ENCODE results near the gene KNDC1.
"Not testable (repeated sequence)": the region's sequence is repeated elsewhere in the genome, so short reads cannot be mapped to it uniquely, and the experiment has no call there.

The KNDC1 gene

DNA sequence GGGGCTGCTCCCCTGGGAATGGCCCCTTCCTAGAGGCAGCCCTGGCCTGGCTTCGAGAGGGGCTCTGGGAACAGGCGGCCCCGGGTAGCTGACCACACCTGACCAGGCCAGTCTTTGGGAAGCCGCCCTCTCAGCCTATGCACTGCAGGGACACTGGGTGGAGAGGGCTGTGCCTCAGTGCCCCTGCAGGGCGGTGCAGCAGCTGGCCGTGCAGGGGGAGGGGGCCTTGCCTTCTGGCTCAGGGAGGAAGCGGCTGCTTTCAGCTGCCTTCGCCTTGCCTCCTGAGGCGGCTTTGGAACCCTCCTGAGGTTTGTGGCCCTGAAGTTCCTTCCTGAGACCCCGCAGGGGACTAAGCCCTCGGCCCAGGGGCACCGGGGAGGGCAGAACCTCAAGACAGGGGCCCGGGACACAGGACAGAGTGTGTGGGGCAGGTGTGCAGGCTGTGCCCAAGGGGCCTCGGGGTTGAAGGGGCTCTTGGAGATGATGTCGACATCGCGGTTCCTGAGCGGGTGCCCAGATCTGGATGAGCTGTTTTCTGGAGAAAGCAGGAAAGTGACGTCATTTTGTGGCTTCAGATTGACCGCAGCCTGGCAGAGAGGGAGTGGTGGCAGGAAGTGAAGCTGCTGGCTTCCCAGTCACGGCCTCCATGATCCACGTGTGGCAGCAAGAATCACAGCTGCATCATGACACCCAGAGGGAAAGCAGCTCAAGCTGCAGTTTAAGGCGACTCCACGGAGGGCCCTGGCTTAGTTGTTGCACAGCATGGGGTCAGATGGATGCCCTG, 99.0 kb downstream of the KNDC1 start:
- peak; percentile 91 to 92 for DNase-seq (ENCODE audit: low read depth in 2 of 2)

DNA sequence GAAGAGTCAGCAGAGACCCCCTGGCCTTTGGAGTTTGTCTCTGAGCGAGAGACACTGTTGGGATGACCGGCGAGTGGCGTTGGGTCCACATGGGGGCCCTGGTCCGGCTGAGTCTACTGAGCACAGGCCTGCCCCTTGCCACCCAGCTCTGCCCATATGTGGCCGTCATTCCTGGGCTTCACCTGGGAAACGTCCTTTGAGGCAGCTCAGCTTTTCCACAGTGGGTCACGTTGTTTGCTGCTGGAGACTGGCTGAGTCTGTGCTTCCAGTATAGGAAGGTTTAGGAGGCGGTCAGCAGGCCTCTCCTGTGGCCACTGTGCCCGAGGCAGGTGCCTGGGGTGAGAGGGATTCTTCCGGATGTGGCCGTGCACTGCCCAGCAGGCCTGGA, 99.6 kb downstream of the KNDC1 start:
- DNase-seq (ENCODE audit: low read depth in 2 of 2), result no peak

DNA sequence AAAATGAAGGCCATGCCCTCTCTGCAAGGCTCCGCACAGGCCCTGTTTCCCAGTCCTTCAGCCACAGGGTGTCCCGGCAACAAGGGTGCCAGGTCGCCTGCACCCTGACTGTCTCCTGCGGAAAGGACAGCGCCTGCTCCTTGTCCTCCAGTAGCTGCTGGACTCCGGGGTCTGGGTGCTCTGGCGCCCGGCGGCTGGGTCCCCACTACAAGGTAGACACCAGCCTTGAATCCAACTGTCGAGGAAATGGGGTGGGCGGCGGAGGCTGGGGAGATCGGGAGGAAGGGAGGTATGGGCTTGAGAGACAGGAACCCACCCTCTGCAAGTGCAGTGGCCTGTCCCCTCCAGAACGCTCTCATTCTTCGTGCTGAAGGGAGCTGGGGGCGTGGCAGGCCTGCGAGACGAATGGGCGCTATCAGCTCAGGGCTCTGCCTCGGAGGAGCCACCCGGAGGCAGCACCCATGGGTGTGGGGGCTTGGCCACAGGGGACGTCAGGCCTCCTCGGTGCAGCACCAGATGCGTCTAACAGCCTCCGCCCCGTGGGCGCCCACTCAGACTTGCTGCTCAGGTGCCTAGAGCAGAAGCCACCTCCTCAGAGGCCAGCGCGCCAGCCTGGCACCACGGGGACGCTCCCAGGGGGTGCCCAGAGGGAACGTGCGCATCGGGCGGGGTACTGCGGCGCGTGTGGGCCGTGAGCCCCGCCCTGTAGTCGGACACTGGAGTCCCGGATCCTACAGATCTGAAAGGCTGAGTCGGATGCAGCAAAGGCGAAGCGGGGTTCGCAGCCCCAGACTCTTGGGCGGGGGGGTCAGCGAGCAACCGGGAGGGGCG, 101.1 kb downstream of the KNDC1 start:
- DNase-seq (ENCODE audit: low read depth in 2 of 2), result no peak

DNA sequence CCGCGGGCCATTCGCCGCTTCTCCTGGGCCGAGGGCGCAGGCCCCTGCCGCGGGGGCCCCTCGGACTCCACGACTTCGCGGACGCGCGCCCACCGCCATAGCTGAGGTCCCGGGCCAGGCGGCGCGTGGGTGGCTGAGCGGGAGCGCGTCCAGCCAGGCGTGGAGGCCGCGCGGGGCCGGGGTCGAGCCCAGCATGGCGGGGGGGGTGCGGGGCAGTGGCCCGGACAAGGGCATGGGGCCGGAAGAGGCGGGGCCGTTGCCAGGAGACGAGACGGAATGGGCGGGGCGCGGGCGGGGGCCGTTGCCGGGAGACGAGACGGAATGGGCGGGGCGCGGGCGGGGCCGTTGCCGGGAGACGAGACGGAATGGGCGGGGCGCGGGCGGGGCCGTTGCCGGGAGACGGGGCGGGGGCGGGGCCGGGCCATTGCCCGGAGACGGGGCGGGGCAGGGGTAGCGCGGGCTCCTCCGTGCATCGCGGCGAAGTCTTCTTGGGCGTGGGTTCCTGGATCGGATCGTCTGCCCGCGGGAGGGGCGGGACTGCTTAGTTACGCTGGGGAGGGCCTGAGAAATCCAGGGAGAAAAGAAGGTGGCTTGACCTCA, 101.8 kb downstream of the KNDC1 start:
- DNase-seq (ENCODE audit: low read depth in 2 of 2), result peak; percentile 13 to 36

DNA sequence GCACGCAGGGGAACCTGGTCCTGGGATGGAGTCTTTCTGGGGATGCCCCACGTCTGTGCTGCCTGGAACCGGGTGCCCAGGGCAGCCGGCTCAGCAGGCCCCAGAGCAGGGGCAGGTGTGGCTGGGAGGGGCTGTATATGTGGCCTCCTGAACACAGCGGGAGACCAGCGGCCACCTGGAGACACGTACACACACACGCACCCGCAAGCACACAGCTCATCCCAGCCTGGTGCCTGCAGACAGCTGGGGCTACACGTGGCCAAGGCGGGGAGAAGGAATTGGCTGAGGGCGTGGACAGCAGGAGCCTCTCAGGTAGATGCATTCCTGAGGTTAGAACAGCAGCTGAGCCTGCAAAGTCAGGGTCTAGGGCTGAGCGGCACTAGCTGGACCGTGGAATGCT, 102.7 kb downstream of the KNDC1 start:
- no peak for DNase-seq (ENCODE audit: low read depth in 2 of 2)

DNA sequence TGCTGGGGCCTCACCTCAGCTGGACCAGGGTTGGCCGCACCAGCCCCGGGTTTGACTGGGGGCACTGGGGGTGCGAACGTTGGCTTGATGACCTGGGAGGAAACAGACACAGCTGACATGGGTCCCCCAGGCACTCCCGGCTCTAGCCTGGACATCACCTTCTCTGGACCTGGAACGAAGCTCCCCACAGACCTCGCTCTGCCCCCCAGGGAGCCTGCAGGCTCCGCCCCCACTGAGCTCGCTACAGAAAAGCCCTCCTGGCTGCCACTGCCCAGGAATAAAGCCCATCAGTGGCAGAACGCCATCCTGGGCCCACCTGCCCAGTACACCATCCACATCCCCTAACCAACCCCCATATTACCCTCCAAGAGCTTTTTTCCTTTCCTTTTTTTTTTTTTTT, 103.7 kb downstream of the KNDC1 start:
- no peak for DNase-seq (ENCODE audit: low read depth in 2 of 2)

DNA sequence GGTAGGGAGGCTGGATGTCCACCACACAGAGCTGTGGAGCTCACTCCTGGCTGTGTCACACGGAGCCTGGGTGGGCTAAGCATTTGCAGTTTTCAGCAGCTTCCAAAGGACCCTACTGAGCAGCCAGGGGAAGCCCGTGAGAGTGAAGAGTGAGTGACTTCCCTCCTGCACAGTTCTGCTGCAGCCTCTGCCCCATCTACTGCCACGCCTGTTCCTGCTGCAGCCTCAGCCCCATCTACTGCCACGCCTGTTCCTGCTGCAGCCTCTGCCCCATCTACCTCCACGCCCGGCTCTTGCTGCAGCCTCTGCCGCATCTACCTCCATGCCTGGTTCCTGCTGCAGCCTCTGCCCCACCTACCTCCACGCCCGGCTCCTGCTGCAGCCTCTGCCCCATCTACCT, 104.4 kb downstream of the KNDC1 start:
- DNase-seq (ENCODE audit: low read depth in 2 of 2), result no peak

DNA sequence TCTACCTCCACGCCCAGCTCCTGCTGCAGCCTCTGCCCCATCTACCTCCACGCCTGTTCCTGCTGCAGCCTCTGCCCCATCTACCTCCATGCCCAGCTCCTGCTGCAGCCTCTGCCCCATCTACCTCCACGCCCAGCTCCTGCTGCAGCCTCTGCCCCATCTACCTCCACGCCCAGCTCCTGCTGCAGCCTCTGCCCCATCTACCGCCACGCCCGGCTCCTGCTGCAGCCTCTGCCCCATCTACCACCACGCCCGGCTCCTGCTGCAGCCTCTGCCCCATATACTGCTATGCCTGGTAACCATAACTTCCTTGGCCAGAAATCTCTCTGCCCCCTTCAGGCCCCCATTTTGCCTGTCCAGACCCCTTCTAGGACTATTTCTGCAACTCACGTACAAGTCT, 105.0 kb downstream of the KNDC1 start:
- DNase-seq (ENCODE audit: low read depth in 2 of 2), result not testable (repeated sequence)

DNA sequence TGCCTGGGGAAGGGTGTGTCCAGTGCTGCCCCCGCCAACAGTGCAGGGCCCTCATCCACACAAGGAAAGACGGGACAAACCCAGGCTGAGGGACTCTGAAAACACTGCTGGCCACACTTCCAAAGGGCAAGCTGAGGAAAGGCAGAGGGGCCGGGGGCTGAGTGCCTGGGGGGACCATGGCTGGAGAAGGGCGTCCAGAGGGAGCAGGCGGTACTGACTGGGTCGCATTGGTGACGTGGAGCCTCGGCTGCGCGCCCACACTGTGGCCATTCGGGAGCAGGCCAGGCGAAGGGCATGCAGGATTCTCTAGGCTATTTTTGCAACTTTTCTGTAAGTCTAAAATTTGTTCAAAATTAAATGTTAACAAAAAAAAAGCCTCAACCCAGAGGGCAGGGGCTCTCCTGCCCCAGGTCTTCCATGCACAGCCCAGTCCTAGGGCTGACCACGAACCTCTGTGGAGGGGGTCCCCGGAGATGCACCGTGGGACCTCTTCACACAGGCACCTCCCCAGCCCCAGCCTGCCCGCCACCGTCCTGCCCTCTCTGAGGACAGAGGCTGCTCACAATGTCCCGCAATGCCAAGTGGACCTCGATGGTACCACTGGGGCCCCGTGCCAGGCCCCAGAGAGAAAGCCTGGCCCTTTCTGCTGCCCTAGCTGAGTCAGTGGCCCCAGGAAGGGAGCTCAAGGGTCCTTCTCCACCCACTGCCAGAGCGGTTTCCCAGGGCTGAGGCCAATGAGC, 106.2 kb downstream of the KNDC1 start:
- DNase-seq (ENCODE audit: low read depth in 2 of 2), result no peak

DNA sequence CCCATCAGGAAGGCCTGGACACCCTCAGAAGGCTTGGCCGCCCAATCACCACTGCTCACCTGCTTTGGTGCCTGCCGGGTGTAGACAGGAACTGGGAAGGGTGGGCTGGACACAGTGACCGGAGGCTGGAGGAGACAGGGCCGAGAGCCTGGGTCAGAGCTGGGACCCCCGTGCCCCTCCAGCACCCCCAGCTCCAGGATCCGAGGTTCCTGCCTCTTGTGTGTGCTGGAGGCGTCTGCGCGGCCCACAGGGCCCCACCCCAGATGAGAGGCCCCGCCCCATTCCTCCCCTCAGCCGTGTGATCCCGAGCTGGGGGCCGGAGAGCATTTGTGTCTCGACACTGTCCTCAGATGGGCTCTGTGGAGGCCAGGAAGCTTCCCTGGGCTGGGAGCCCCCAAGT, 107.3 kb downstream of the KNDC1 start:
- no peak for DNase-seq (ENCODE audit: low read depth in 2 of 2)

DNA sequence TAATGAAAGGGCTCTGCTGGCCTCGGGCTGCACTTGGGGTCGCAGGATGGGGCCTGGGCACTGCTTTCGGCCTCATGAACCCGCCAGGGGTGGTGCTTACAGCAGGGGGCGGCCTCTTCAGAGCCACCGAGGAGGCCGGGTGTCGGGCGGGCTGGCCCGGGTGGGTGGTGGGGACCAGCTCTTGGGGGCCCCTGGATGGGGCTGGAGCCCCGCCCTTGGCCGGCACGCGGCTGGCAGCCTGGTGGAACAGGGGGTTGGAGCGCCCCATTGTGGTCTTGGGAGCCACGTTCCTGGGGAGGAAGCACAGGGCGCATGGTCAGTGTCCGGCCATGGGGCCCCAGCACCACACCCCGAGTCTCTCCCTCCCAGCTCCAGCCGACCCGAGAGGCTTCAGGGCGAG, 107.8 kb downstream of the KNDC1 start:
- DNase-seq (ENCODE audit: low read depth in 2 of 2), result no peak

DNA sequence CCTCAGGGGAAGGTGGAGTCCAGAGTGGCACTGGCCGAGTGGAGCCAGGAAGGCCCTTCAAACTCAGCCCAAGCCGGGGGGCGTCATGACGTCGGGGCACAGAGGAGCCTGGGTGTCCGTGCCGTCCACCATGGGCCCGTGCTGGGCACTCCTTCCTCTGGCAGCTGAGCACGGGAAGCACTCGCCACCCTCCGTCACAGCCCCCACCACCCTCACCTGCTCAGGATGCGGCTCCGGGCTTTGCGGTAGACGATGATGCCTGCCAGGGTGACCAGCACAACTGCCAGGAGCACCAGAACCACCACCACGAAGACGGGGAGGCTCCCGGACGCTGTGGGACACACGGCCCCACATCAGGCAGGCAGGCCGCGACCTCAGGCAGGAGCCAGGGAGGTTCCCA, 108.5 kb downstream of the KNDC1 start:
- DNase-seq (ENCODE audit: low read depth in 2 of 2), result no peak

DNA sequence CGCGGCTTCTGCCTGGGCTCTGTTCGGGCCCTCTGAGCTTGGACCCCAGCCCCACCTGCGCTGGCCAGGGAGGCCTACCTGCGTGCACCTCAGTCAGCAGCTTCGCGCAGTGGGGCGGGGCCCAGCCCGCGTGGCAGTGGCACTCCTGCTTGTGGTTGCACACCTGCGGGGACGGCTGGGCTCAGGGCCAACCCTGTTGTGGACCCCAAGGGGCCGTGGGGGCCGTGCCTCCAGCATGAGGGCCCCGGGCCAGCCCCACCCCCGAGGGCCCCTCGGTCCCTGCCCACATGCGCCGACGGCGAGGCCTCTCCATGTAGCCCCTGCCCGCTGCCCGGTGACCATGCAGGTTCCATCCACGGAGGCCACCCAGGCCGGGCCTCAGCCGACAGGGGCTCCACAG, 109.3 kb downstream of the KNDC1 start:
- no peak for DNase-seq (ENCODE audit: low read depth in 2 of 2)

DNA sequence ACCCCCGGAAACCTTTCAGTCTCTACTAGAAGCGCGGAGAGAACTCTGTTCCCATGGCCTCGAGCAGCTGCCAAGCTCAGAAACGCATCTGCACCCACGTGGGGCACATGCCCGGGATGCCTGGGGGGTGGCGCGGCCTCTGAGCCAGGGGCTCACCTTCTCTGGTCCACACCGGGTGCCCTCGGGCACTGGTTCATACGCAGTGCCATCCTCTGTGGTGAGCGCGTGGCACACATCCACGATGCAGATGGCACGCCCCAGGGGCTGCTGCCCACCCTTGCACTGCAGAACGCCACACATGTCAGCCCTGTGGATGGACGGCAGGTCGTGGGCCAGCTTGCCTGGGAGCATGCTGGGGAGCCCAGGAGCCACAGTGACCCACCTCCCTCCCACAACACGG, 110.2 kb downstream of the KNDC1 start:
- DNase-seq (ENCODE audit: low read depth in 2 of 2), result no peak

DNA sequence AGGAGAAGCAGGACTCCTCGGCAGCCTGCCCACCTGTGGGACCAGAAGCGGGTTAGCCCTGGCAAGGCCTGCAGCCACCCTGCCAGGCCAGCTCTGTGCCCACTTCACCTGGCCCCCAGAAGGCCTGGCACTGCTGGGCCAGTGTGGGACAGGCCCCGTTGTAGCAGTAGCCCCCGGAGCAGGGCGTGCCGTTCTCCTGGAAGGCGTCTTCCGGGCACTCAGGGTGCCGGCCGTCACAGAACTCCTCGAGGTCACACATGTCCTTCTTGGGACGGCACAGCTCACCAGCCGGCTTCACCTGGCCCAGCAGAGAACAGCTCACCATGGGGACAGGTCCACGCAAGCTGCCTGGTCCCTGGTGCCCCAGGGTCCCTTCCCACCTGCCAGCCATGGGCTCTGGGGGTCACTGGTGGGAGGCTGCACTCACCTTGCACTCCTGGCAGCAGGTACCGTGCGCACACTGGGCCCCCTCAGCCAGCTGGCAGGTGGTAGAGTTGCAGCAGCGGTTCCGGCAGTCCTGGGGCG, 110.8 kb downstream of the KNDC1 start:
- DNase-seq (ENCODE audit: low read depth in 2 of 2), result no peak

DNA sequence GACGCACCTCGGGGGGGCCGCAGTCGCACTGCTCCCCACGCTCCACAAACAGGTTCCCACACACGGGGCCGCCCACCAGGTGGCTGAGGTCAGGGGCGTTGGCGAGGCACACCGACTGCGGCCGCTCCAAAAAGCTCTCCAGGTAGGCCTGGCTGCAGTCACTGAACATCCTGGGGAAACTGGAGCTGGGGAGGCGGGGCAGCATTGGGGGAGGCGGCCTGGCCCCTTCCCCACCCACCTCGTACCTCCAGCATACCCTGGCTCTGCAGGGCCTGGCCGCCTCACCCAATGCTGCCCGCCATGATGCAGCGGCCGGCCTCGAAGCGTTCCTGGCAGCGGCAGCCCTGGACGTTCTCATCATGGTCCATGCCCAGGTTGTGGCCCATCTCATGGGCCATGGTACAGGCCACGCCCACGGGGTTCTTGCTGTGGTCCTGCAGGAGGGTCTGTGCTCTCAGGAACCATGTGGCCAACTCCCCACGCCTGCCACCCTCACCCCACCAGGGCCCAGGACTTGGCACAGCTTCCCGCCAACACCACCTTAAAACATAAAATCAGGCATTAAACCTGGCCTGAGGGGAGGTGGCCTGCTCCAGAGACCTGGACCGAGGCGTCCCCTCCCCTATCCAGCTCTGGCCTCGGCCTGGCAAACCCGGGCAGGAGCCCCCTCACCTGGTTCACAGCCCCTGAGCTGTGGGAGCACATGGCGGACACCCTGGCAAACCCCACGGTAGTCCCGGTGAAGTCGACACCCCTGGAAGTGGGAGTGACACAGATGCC, 111.7 kb downstream of the KNDC1 start:
- no peak for DNase-seq (ENCODE audit: low read depth in 2 of 2)

DNA sequence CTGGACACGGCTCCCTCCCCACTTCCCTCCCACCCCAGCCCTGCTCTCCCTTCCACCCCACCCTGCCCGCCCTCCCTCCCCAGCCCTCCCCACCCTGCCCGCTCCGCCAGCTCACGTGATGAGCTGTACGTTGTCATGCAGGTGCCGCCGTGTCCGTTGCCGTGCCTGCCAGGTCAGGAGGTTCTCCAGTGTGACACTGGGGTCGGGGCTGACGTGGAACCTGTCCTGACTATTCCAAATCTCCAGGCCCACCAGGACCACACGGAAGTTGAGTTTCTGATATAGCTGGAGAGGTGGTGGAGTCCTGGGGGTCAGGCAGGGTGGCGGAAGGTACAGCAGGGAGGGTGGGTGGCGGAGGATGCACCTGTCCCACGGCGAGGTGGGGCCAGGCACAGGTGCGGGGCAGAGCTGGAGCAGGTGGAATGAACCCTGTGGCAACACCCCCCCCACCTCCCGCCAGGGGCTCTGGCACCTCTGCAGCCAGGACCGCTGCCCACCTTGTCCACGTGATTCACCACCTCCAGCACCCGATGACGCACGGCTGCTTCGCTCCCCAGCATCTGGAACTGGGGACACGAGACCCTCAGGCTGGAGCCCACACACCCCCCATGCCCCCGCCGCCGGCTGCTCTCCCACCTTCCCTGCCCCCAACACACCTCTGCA, 112.4 kb downstream of the KNDC1 start:
- DNase-seq (ENCODE audit: low read depth in 2 of 2), result no peak

DNA sequence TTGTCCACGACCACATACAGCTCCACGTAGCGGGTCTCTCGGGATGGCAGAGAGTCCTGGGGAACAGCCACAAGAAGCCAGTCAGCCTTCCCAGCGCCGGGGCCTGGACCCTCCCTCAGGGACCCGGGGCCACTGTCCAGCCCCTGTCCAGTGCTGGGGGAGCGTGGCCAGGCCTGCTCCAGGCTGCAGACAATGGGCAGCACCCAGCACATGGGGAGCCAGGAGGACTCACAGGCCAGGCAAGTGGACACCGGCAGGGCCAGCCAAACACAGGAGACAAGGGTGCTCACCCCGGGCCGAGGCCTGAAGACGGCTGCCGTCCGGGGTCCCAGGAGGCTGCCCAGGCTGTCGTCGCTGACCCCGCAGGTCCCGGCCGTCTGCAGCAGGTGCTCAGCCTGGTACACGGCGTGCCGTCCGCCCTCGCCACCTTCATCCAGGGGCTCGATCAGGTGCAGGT, 113.0 kb downstream of the KNDC1 start:
- no peak for DNase-seq (ENCODE audit: low read depth in 2 of 2)

DNA sequence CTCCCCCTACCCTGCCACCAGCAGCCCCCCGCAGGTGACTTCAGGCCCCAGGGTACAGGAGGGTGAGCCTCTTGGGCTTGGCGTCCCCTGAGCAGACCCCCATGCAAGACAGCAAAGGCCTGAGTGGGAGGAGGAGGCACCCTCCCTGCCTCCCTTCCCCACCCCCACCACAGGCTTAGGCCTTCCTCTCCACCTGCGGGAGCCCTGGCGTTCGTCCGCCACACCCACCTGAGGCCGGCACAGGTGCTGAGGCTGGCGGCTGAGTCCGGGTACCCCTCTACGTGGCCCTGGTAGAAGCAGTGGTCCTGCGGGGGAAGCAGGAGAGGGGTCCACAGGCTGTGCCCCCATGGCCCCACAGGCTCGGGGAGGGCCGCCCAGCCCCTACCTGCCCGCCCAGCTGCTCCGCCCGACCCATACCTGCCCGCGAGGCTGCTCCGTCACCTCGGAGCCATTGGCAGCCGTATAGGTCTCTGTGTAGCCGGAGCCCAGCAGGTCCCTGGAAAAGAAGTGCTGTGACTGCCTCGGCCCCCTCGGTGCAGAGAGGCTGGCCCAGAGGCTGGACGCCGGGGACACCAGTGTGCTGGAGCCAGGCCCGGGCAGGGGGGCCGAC, 113.6 kb downstream of the KNDC1 start:
- no peak for DNase-seq (ENCODE audit: low read depth in 2 of 2)

Data from fibroblast of skin of left biceps (primary cell).